Breast epithelium (tissue), 4 donors: ENCODE results near the gene ABLIM2. TPM values are rescaled to one million over a fixed set of nuclear protein-coding genes. Genes with fewer than 3 reads are reported as not detected.

Experiments
- DNase-seq, 2 donors: peaks; one replicate each; pipeline ENCODE4 v3.0.0-alpha.2; 2019; ENCODE audit warnings: low spot score in 2 of 2
- H3K27ac ChIP-seq, 2 donors: fragments of 200-600 bp; sonication (generic) in 1 of 2; one replicate each; pipeline ENCODE4 v1.5.1; 2016 to 2019; ENCODE audit warnings: mild to moderate bottlenecking in 1 of 2
- H3K27me3 ChIP-seq, 2 donors: fragments of 200-600 bp; sonication (generic) in 1 of 2; one replicate each; pipeline versions ENCODE4 v1.5.1 to v1.6.0; 2017 to 2019; ENCODE audit warnings: control low read depth in 1 of 2, mild to moderate bottlenecking in 1 of 2
- H3K36me3 ChIP-seq: fragments of 200-600 bp; one replicate; pipeline ENCODE4 v1.5.1; 2019
- H3K4me1 ChIP-seq, 2 donors: fragments of 200-600 bp; sonication (generic); one replicate each; pipeline ENCODE4 v1.5.1; 2016 to 2019; ENCODE audit warnings: control low read depth in 1 of 2
- H3K4me3 ChIP-seq, 3 donors: fragments of 200-600 bp; sonication (generic); 1 replicate in 2 of 3; 2 replicates in 1 of 3; pipeline ENCODE4 v1.5.1; 2016 to 2019; ENCODE audit warnings: mild to moderate bottlenecking in 3 of 3, moderate library complexity in 2 of 3
- H3K9me3 ChIP-seq, 2 donors: fragments of 200-600 bp; sonication (generic) in 1 of 2; one replicate each; pipeline ENCODE4 v1.5.1; 2016 to 2019; ENCODE audit warnings: control low read depth in 1 of 2
- CTCF ChIP-seq, 3 donors: fragments of 450-650 bp; IDR thresholded peaks; one replicate each; pipeline ENCODE4 v1.5.1; 2016 to 2017; ENCODE audit warnings: antibody characterized with exemption in 3 of 3, mild to moderate bottlenecking in 3 of 3, moderate library complexity in 3 of 3
- POLR2A ChIP-seq: fragments of 450-650 bp; IDR thresholded peaks from one replicate; pipeline ENCODE4 v1.6.1; 2016; ENCODE audit warnings: antibody characterized with exemption, mild to moderate bottlenecking, moderate library complexity
- POLR2AphosphoS5 ChIP-seq, 3 donors: sonication (generic); formaldehyde crosslinking; IDR thresholded peaks; one replicate each; pipeline ENCODE4 v1.6.1; 2017; ENCODE audit warnings: antibody characterized with exemption in 3 of 3
- intact Hi-C: fragments of 100-400 bp; cut with DNase I; formaldehyde crosslinking; loops from one replicate; pipeline ENCODE4 v1.15.1; 2023; ENCODE audit warnings: low total_unique reads
- total RNA-seq, 3 donors: library from RNA; depleted of rRNA; stranded (reverse); fragments of >200 nt; gene quantifications; one replicate each; pipeline ENCODE4 v1.1.0, GENCODE V29; 2016

ABLIM2 gene
- total RNA-seq, 3 donors from 2014 or later, result 4.8 to 11.5 (median 8.2) TPM

GRCh38 chr4:8063974-8064563 is 94.5 kb downstream of the ABLIM2 start:
- H3K9me3 ChIP-seq, result peaks cover 15 to 24% of the 10 kb centered on the region in 2 donors
- no peaks in the 10 kb centered on the region for H3K27me3 ChIP-seq
- TF ChIP-seq CTCF (IDR thresholded peaks at IDR 0.05) (no peak), POLR2A (no peak), POLR2AphosphoS5 (IDR thresholded peaks at IDR 0.05) (no peak)
- no peaks in the 10 kb centered on the region for H3K36me3 ChIP-seq
- H3K4me1 ChIP-seq, result no peaks in the 10 kb centered on the region
- intact Hi-C loops, result no loop called here
- H3K27ac ChIP-seq, result no peak overlapping the region
- no peak overlapping the region for H3K4me3 ChIP-seq
- DNase-seq, result no peak

GRCh38 chr4:8061573-8061972 is 97.0 kb downstream of the ABLIM2 start:
- Histone ChIP-seq H3K4me1 (no peaks in the 10 kb centered on the region), H3K27me3 (no peaks in the 10 kb centered on the region), H3K9me3 (peaks cover 15 to 25% of the 10 kb centered on the region in 2 donors), H3K4me3 (no peak overlapping the region), H3K36me3 (no peaks in the 10 kb centered on the region), H3K27ac (no peak overlapping the region)
- intact Hi-C loops, result no loop called here
- TF ChIP-seq POLR2A (no peak), CTCF (IDR thresholded peaks at IDR 0.05) (no peak), POLR2AphosphoS5 (IDR thresholded peaks at IDR 0.05) (no peak)
- DNase-seq, result no peak

GRCh38 chr4:8061145-8061544 is 97.5 kb downstream of the ABLIM2 start:
- no peak for DNase-seq
- Histone ChIP-seq H3K36me3 (no peaks in the 10 kb centered on the region), H3K4me1 (no peaks in the 10 kb centered on the region), H3K9me3 (peaks cover 15 to 25% of the 10 kb centered on the region in 2 donors), H3K27me3 (no peaks in the 10 kb centered on the region), H3K4me3 (no peak overlapping the region), H3K27ac (no peak overlapping the region)
- no peak for TF ChIP-seq CTCF (IDR thresholded peaks at IDR 0.05)
- no peak for TF ChIP-seq POLR2A
- no peak for TF ChIP-seq POLR2AphosphoS5 (IDR thresholded peaks at IDR 0.05)
- intact Hi-C loops, result no loop called here

- Histone ChIP-seq H3K4me3 (no peak overlapping the region), H3K9me3 (peaks cover 15 to 25% of the 10 kb centered on the region in 2 donors), H3K4me1 (no peaks in the 10 kb centered on the region), H3K27me3 (no peaks in the 10 kb centered on the region), H3K36me3 (no peaks in the 10 kb centered on the region), H3K27ac (no peak overlapping the region)
- TF ChIP-seq POLR2AphosphoS5 (IDR thresholded peaks at IDR 0.05) (no peak), POLR2A (no peak), CTCF (IDR thresholded peaks at IDR 0.05) (no peak)
- no peak for DNase-seq
- intact Hi-C loops, result no loop called here
Observed at GRCh38 chr4:8060632-8061031, 98.0 kb downstream of the ABLIM2 start.

GRCh38 chr4:8058031-8058479 is 100.6 kb downstream of the ABLIM2 start:
- Histone ChIP-seq H3K27ac (no peak overlapping the region), H3K4me3 (no peak overlapping the region), H3K9me3 (peaks cover 11 to 15% of the 10 kb centered on the region in 2 donors), H3K4me1 (no peaks in the 10 kb centered on the region), H3K27me3 (no peaks in the 10 kb centered on the region), H3K36me3 (no peaks in the 10 kb centered on the region)
- intact Hi-C loops, result no loop called here
- DNase-seq, result no peak
- TF ChIP-seq CTCF (IDR thresholded peaks at IDR 0.05), result no peak
- TF ChIP-seq POLR2AphosphoS5 (IDR thresholded peaks at IDR 0.05), result no peak
- TF ChIP-seq POLR2A, result no peak
